Testis (tissue), 2 donors: ENCODE results near the gene ACBD4.

Experiments
- CTCF ChIP-seq, 3 experiments: fragments of 450-650 bp in 2 of 3; fragments of 200-600 bp in 1 of 3; sonication (generic) in 1 of 3; IDR thresholded peaks; one replicate each; pipeline ENCODE4 v1.5.1; 2016 to 2019; ENCODE audit warnings: antibody characterized with exemption in 3 of 3, mild to moderate bottlenecking in 2 of 3, moderate library complexity in 1 of 3
- POLR2A ChIP-seq: fragments of 450-650 bp; IDR thresholded peaks from one replicate; pipeline ENCODE4 v1.6.1; 2017; ENCODE audit warnings: antibody characterized with exemption, mild to moderate bottlenecking, moderate library complexity

GRCh38 chr17:45127548-45128300 is 7.8 kb upstream of the ACBD4 start:
- TF ChIP-seq CTCF (IDR thresholded peaks at IDR 0.05), result no peak
- TF ChIP-seq POLR2A, result no peak
